ENCODE measurements around the gene CLCN5. TPM values are rescaled to one million over a fixed set of nuclear protein-coding genes. Genes with fewer than 3 reads are reported as not detected.

The CLCN5 gene
- total RNA-seq, 1 donor from 2014 or later: 13.1 TPM

DNA sequence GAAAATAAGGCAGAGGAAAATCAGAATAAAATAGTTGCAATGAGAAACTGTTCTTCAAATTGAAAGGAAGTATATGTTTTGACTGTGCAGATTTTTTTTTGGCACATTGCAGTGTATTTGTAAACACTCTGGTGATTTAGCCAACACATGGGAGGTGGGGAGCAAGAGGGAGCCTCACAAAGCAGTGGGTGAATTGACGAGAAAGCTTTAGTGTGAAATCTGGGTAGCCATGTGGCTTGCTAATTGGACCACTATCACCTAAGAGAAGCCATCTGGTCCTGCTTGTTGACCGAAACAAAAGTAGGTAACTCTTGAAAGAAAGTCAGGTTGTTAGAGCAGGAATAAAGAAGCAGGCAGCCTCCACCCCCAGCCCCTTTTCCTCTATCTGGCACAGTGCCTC lies 10.4 kb downstream of the CLCN5 start:
- H3K27ac Mint-ChIP-seq (ENCODE audit: unreplicated experiment): no peak overlapping the region

GRCh38 chrX:49934148-49934547 lies 11.8 kb downstream of the CLCN5 start:
- Mint-ChIP-seq H3K9me3 (ENCODE audit: unreplicated experiment) (peaks cover 9% of the 10 kb centered on the region), H3K27ac (ENCODE audit: unreplicated experiment) (no peak overlapping the region), H3K27me3 (ENCODE audit: unreplicated experiment) (no peaks in the 10 kb centered on the region), H3K4me3 (ENCODE audit: unreplicated experiment) (no peak overlapping the region), H3K36me3 (ENCODE audit: unreplicated experiment) (no peaks in the 10 kb centered on the region), H3K4me1 (ENCODE audit: unreplicated experiment) (peaks cover 2% of the 10 kb centered on the region)
- no peak for TF ChIP-seq CTCF (IDR thresholded peaks at IDR 0.05)
- DNase-seq (ENCODE audit: extremely low spot score, unreplicated experiment): no peak

More for the DNA sequence above, 10.4 kb downstream of the CLCN5 start:
- Mint-ChIP-seq H3K4me3 (ENCODE audit: unreplicated experiment) (no peak overlapping the region), H3K36me3 (ENCODE audit: unreplicated experiment) (no peaks in the 10 kb centered on the region), H3K9me3 (ENCODE audit: unreplicated experiment) (peaks cover 8% of the 10 kb centered on the region), H3K4me1 (ENCODE audit: unreplicated experiment) (peaks cover 2% of the 10 kb centered on the region), H3K27me3 (ENCODE audit: unreplicated experiment) (no peaks in the 10 kb centered on the region)
- no peak for DNase-seq (ENCODE audit: extremely low spot score, unreplicated experiment)
- TF ChIP-seq CTCF (IDR thresholded peaks at IDR 0.05): no peak

DNA sequence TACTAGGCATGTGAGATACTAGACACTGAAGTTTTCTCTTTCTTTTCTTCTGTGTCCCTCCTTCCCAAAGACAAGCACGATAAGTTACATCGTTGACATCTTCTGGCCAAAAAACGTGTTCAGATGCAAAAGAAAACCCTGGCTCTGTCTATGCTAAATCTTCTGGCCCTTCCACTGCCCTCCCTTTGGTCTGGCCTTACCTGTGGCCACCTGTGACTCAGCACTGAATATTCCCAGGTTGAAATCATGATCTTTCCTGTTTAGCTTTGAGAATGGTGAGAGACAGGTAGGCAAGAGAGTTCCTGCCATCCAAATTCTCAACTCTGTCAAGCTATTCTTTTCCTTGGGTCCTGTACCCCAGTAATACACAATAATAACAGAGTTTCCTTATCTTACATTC lies 12.3 kb downstream of the CLCN5 start:
- peaks cover 11% of the 10 kb centered on the region for H3K9me3 Mint-ChIP-seq (ENCODE audit: unreplicated experiment)
- no peaks in the 10 kb centered on the region for H3K27me3 Mint-ChIP-seq (ENCODE audit: unreplicated experiment)

GRCh38 chrX:49947781-49948180 lies 25.4 kb downstream of the CLCN5 start:
- H3K9me3 Mint-ChIP-seq (ENCODE audit: unreplicated experiment): peaks cover 5% of the 10 kb centered on the region
- no peak overlapping the region for H3K4me3 Mint-ChIP-seq (ENCODE audit: unreplicated experiment)
- no peak for DNase-seq (ENCODE audit: extremely low spot score, unreplicated experiment)

More for the DNA sequence above, 12.3 kb downstream of the CLCN5 start:
- TF ChIP-seq CTCF (IDR thresholded peaks at IDR 0.05): no peak
- Mint-ChIP-seq H3K36me3 (ENCODE audit: unreplicated experiment) (no peaks in the 10 kb centered on the region), H3K4me1 (ENCODE audit: unreplicated experiment) (peaks cover 2% of the 10 kb centered on the region), H3K27ac (ENCODE audit: unreplicated experiment) (no peak overlapping the region), H3K4me3 (ENCODE audit: unreplicated experiment) (no peak overlapping the region)
- DNase-seq (ENCODE audit: extremely low spot score, unreplicated experiment): no peak

GRCh38 chrX:49949961-49950360 lies 27.6 kb downstream of the CLCN5 start:
- no peaks in the 10 kb centered on the region for H3K36me3 Mint-ChIP-seq (ENCODE audit: unreplicated experiment)
- no peaks in the 10 kb centered on the region for H3K27me3 Mint-ChIP-seq (ENCODE audit: unreplicated experiment)
- H3K4me1 Mint-ChIP-seq (ENCODE audit: unreplicated experiment): no peaks in the 10 kb centered on the region
- no peak overlapping the region for H3K27ac Mint-ChIP-seq (ENCODE audit: unreplicated experiment)
- no peak for DNase-seq (ENCODE audit: extremely low spot score, unreplicated experiment)
- H3K9me3 Mint-ChIP-seq (ENCODE audit: unreplicated experiment): peaks cover 3% of the 10 kb centered on the region
- H3K4me3 Mint-ChIP-seq (ENCODE audit: unreplicated experiment): no peak overlapping the region
- no peak for TF ChIP-seq CTCF (IDR thresholded peaks at IDR 0.05)

More at GRCh38 chrX:49947781-49948180, 25.4 kb downstream of the CLCN5 start:
- H3K36me3 Mint-ChIP-seq (ENCODE audit: unreplicated experiment): no peaks in the 10 kb centered on the region
- no peaks in the 10 kb centered on the region for H3K4me1 Mint-ChIP-seq (ENCODE audit: unreplicated experiment)
- no peaks in the 10 kb centered on the region for H3K27me3 Mint-ChIP-seq (ENCODE audit: unreplicated experiment)
- H3K27ac Mint-ChIP-seq (ENCODE audit: unreplicated experiment): no peak overlapping the region
- TF ChIP-seq CTCF (IDR thresholded peaks at IDR 0.05): no peak
